Endometrial microvascular endothelial cells (primary cell): ENCODE measurements around the gene KANK4. TPM values are rescaled to one million over a fixed set of nuclear protein-coding genes. Genes with fewer than 3 reads are reported as not detected.

Experiments used
- in situ Hi-C: cut with HindIII; loops from 2 replicates; pipeline ENCODE4 v1.10.0; 2017; ENCODE audit warnings: low sequenced_read_pairs, low pct_unique_long_range_greater_than_20kb; ENCODE audit errors: inconsistent ontology term
- total RNA-seq: library from RNA; depleted of rRNA; stranded (reverse); fragments of >200 nt; gene quantifications from one replicate; pipeline ENCODE4 v1.2.3, GENCODE V29; 2015; ENCODE audit errors: inconsistent ontology term

Gene KANK4
- total RNA-seq, 1 donor from 2014 or later, result not detected

DNA sequence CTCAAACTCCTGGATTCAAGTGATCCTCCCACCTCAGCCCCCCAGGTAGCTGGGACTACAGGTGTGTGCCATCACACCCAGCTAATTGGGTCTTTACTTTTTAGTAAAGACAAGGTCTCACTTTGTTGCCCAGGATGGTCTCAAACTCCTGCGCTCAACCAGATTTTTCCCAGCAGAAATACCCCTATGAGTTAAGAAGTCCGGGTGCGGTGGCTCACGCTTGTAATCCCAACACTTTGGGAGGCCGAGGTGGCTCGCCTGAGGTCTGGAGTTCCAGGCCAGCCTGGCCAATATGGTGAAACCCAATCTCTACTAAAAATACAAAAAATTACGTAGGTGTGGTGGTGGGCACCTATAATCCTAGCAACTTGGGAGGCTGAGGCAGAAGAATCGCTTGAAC is 131.1 kb downstream of the KANK4 start:
- in situ Hi-C loops, result no loop called here

- in situ Hi-C loops, result no loop called here
These were observed 131.7 kb downstream of the KANK4 start for GRCh38 chr1:62187548-62187947.

Other genes with a start within 250 kb of the KANK4 start
- not detected for gene L1TD1, start 124.6 kb downstream of the KANK4 start, total RNA-seq
- gene USP1, start 117.6 kb upstream of the KANK4 start, total RNA-seq, result 32.3 TPM